Stomach (tissue), 4 donors: ENCODE data around the gene SFXN1.

Experiments used
- EP300 ChIP-seq: sonication (generic); formaldehyde crosslinking; IDR thresholded peaks from one replicate; pipeline ENCODE4 v1.6.1; 2017; ENCODE audit warnings: antibody characterized with exemption
- POLR2A ChIP-seq, 4 donors: fragments of 450-650 bp; IDR thresholded peaks; one replicate each; pipeline ENCODE4 v1.6.1; 2016; ENCODE audit warnings: antibody characterized with exemption in 4 of 4, control low read depth in 2 of 4, mild to moderate bottlenecking in 1 of 4, moderate library complexity in 1 of 4
- POLR2AphosphoS5 ChIP-seq, 3 donors: sonication (generic); formaldehyde crosslinking; IDR thresholded peaks; one replicate each; pipeline ENCODE4 v1.6.1; 2016; ENCODE audit warnings: antibody characterized with exemption in 3 of 3
- TF ChIP-seq, protein P1 (sequence below), 7 experiments: fragments of 450-650 bp in 4 of 7; fragments of 200-600 bp in 3 of 7; sonication (generic) in 3 of 7; IDR thresholded peaks; one replicate each; pipeline ENCODE4 v1.5.1; 2016 to 2019; ENCODE audit warnings: antibody characterized with exemption in 7 of 7, control low read depth in 2 of 7, mild to moderate bottlenecking in 1 of 7

GRCh38 chr5:175548626-175549311 lies 70.4 kb downstream of the SFXN1 start:
- TF ChIP-seq, protein P1, sequence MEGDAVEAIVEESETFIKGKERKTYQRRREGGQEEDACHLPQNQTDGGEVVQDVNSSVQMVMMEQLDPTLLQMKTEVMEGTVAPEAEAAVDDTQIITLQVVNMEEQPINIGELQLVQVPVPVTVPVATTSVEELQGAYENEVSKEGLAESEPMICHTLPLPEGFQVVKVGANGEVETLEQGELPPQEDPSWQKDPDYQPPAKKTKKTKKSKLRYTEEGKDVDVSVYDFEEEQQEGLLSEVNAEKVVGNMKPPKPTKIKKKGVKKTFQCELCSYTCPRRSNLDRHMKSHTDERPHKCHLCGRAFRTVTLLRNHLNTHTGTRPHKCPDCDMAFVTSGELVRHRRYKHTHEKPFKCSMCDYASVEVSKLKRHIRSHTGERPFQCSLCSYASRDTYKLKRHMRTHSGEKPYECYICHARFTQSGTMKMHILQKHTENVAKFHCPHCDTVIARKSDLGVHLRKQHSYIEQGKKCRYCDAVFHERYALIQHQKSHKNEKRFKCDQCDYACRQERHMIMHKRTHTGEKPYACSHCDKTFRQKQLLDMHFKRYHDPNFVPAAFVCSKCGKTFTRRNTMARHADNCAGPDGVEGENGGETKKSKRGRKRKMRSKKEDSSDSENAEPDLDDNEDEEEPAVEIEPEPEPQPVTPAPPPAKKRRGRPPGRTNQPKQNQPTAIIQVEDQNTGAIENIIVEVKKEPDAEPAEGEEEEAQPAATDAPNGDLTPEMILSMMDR (IDR thresholded peaks at IDR 0.05) = no peak
- TF ChIP-seq POLR2A (IDR thresholded peaks at IDR 0.05) (no peak), POLR2AphosphoS5 (IDR thresholded peaks at IDR 0.05) (no peak), EP300 (no peak)
